Activated T-cell treated with anti-CD3 and anti-CD28 coated beads, Interleukin-2, amount 50 U/mL, for 72 hours (primary cell): ENCODE data around the gene MEX3A. TPM values are rescaled to one million over a fixed set of nuclear protein-coding genes. Genes with fewer than 3 reads are reported as not detected.

Source experiments
- ATAC-seq, 2 donors: fragments of 150-1000 bp; cut with Tn5 transposase; replicated peaks in 1 of 2; 2 replicates each; pipeline ENCODE4 v1.10.0; 2021; ENCODE audit warnings: moderate library complexity in 2 of 2, mild to moderate bottlenecking in 1 of 2
- DNase-seq, 2 donors: peaks; one replicate each; pipeline ENCODE4 v3.0.0; 2021 to 2022; ENCODE audit warnings: mixed read lengths in 1 of 2
- H3K27ac Mint-ChIP-seq: one replicate; pipeline ENCODE4 v1.8.0; 2022; ENCODE audit warnings: mild to moderate bottlenecking, moderate library complexity, mixed read lengths
- H3K27me3 Mint-ChIP-seq: one replicate; pipeline ENCODE4 v1.8.0; 2022; ENCODE audit warnings: low read depth, mixed read lengths
- H3K36me3 Mint-ChIP-seq, 2 donors: one replicate each; pipeline ENCODE4 v1.8.0; 2022; ENCODE audit warnings: mixed read lengths in 2 of 2, mild to moderate bottlenecking in 1 of 2; ENCODE audit not compliant: insufficient read depth in 2 of 2
- H3K4me1 Mint-ChIP-seq: one replicate; pipeline ENCODE4 v1.8.0; 2022; ENCODE audit warnings: low read depth, mixed read lengths
- H3K4me3 Mint-ChIP-seq, 2 donors: one replicate each; pipeline ENCODE4 v1.8.0; 2022; ENCODE audit warnings: mild to moderate bottlenecking in 2 of 2, mixed read lengths in 2 of 2, moderate library complexity in 2 of 2
- H3K9me3 Mint-ChIP-seq, 2 donors: one replicate each; pipeline ENCODE4 v1.8.0; 2022; ENCODE audit warnings: mixed read lengths in 2 of 2
- total RNA-seq, 2 donors: library from RNA; stranded (reverse); gene quantifications; one replicate each; pipeline ENCODE4 v1.2.3, GENCODE V29; 2022

Gene MEX3A
- total RNA-seq, 2 donors from 2014 or later: 0.31 to 0.97 TPM

DNA sequence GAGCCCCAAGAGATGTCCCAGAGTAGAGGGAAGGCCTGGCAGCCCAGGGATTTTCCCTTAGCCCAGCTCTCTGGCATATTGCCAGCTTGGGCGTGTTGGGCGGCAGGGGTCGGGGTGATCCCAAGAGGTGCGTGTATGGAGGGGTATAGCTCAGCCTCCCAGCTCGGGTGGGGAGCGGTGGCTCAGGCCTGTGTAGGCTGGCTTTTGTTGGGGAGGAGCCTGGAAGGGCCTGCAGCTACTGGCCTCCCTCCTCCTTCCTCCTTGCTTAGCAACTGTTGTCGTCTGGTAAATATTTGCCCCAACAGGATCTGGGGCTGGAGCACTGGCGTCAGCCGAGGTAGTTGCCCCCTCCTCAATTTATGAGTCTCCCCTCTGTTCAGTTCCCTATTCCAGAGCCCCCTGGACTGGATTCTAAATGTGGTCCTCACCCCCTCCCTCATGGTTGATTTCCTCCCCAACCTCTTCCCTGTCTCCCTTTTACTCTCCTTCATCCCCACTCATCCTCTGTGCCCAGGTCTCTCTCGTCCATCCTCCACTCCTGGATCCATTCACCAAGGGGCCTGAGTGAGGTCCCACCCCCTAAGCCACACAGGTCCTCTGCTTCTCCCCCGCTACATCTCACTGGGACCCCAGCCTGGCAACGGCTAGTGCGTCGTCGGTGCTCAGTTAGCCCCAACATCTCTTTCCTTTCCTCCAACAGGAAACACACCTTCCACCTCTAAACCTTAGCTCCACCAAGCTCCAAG is 22.0 kb upstream of the MEX3A start:
- peaks cover 90% of the 10 kb centered on the region for H3K4me1 Mint-ChIP-seq
- no peaks in the 10 kb centered on the region for H3K36me3 Mint-ChIP-seq
- peak overlapping the region; percentile 19 to 69 for H3K4me3 Mint-ChIP-seq
- H3K27ac Mint-ChIP-seq: peak overlapping the region; percentile 57
- H3K27me3 Mint-ChIP-seq: no peaks in the 10 kb centered on the region
- DNase-seq: peak; percentile 51 to 64
- no peaks in the 10 kb centered on the region for H3K9me3 Mint-ChIP-seq
- ATAC-seq: peak; percentile 10 to 39

DNA sequence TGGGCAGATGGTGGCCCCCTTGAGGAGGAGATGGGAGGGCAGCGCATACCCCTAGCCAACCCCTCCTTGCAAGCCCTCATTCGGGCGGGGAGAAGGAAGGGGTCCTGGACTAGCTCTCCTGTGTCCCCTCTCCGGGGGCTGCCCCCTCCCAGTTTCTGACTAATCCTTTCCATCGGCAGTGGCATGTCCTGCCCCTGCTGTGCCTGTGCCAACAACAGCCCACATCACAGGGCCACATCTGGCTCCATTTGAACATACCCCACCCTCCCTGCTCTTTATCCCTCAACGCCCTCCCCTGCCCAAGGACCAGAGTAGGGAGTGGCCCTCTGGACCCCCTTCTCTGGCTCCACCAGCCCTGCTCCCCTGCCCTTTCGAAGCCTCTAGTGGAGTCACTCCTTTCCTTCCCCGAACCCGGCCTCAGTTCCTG is 21.3 kb upstream of the MEX3A start:
- no peaks in the 10 kb centered on the region for H3K27me3 Mint-ChIP-seq
- no peaks in the 10 kb centered on the region for H3K36me3 Mint-ChIP-seq
- H3K4me3 Mint-ChIP-seq: peak overlapping the region; percentile 19 to 69
- H3K4me1 Mint-ChIP-seq: peaks cover 89% of the 10 kb centered on the region
- no peaks in the 10 kb centered on the region for H3K9me3 Mint-ChIP-seq
- H3K27ac Mint-ChIP-seq: peak overlapping the region; percentile 57
- peak; percentile 51 to 58 for DNase-seq
- peak in 1 of 2 donors; percentile 7 for ATAC-seq

DNA sequence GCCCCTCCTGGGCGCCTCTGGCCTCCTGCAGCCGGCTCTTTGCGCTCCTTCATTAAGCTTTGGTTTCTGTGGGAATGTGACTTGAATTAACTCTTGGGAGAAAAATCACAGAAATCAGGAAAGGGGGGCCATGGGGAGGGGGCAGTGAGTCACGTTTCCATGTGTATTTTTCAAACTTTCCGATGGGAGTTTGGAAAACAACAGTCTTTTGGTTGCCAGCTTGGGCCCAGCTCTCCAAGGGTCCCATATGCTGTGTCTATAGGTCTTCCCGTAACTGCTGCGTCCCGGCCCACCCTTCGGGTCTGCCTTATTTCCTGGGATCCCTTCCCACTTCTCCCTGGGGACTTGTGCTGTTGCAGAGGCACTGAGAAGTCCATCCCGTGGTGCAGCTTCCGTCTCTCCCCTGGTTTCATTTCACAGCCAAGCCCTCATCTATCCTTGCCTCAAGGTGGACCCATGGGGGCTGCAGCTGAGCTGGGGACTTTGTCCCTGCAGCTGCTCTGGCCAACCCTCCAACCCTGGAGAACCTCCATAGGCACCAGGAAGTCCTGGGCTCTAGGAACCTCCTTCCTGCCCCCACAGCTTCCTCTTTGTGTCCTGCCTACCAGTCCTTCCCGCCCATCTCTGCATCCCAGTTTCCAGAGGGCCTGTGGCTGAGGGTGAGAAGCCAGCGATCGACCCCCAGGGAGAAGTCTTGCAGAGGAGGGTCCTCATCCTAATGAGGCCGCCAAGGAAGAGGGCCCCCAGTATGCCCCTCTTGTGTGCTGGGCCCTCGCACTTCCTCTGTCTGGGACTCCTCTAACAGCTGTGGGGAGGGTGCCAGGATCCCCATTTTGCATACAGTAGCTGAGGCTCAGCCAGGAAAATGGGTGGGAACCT is 20.6 kb upstream of the MEX3A start:
- DNase-seq (no peak), ATAC-seq (no peak)
- Mint-ChIP-seq H3K4me1 (peaks cover 89% of the 10 kb centered on the region), H3K27ac (no peak overlapping the region), H3K36me3 (peaks cover 0 to 3% of the 10 kb centered on the region in 2 donors), H3K27me3 (no peaks in the 10 kb centered on the region), H3K4me3 (no peak overlapping the region), H3K9me3 (no peaks in the 10 kb centered on the region)

GRCh38 chr1:156101880-156102279 is 19.6 kb upstream of the MEX3A start:
- Mint-ChIP-seq H3K27ac (peak overlapping the region; percentile 12), H3K9me3 (no peaks in the 10 kb centered on the region), H3K4me3 (no peak overlapping the region)

GRCh38 chr1:156100205-156100995 is 18.1 kb upstream of the MEX3A start:
- H3K4me1 Mint-ChIP-seq: peaks cover 90% of the 10 kb centered on the region
- ATAC-seq (no peak), DNase-seq (peak in 1 of 2 donors; percentile 18)
- H3K27ac Mint-ChIP-seq: no peak overlapping the region
- peak overlapping the region in 1 of 2 donors; percentile 10 for H3K4me3 Mint-ChIP-seq
- peaks cover 2 to 3% of the 10 kb centered on the region in 2 donors for H3K36me3 Mint-ChIP-seq
- peaks cover 8% of the 10 kb centered on the region for H3K27me3 Mint-ChIP-seq
- H3K9me3 Mint-ChIP-seq: no peaks in the 10 kb centered on the region

More at GRCh38 chr1:156101880-156102279, 19.6 kb upstream of the MEX3A start:
- peaks cover 1 to 3% of the 10 kb centered on the region in 2 donors for H3K36me3 Mint-ChIP-seq
- peaks cover 89% of the 10 kb centered on the region for H3K4me1 Mint-ChIP-seq
- H3K27me3 Mint-ChIP-seq: no peaks in the 10 kb centered on the region
- DNase-seq (no peak), ATAC-seq (no peak)

DNA sequence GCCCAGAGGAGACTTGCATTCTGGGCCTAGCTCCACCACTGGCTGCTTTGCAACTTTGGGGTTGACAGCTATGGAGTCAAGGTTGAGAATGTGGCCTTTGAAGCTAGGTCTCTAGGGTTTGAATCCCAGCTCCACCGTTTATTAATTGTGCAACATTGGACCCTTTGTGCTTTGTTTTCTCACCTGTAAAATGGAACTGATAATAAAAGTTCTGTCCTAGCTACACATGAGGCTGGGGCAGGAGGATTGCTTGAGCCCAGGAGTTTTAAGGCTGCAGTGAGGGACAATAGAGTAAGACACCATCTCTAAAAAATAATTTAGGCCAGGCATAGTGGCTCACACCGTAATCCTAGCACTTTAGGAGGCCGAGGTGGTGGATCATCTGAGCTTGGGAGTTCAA is 17.0 kb upstream of the MEX3A start:
- DNase-seq (no peak), ATAC-seq (no peak)
- peaks cover 83% of the 10 kb centered on the region for H3K4me1 Mint-ChIP-seq
- no peaks in the 10 kb centered on the region for H3K9me3 Mint-ChIP-seq
- H3K4me3 Mint-ChIP-seq: no peak overlapping the region
- peaks cover 2 to 3% of the 10 kb centered on the region in 2 donors for H3K36me3 Mint-ChIP-seq
- no peak overlapping the region for H3K27ac Mint-ChIP-seq
- H3K27me3 Mint-ChIP-seq: peaks cover 15% of the 10 kb centered on the region

- Mint-ChIP-seq H3K4me1 (peaks cover 78% of the 10 kb centered on the region), H3K36me3 (peaks cover 2 to 3% of the 10 kb centered on the region in 2 donors), H3K4me3 (peak overlapping the region; percentile 33 to 81), H3K9me3 (no peaks in the 10 kb centered on the region), H3K27me3 (peaks cover 20% of the 10 kb centered on the region), H3K27ac (no peak overlapping the region)
- ATAC-seq (no peak), DNase-seq (no peak)
These were observed 16.5 kb upstream of the MEX3A start for GRCh38 chr1:156098784-156099183.

DNA sequence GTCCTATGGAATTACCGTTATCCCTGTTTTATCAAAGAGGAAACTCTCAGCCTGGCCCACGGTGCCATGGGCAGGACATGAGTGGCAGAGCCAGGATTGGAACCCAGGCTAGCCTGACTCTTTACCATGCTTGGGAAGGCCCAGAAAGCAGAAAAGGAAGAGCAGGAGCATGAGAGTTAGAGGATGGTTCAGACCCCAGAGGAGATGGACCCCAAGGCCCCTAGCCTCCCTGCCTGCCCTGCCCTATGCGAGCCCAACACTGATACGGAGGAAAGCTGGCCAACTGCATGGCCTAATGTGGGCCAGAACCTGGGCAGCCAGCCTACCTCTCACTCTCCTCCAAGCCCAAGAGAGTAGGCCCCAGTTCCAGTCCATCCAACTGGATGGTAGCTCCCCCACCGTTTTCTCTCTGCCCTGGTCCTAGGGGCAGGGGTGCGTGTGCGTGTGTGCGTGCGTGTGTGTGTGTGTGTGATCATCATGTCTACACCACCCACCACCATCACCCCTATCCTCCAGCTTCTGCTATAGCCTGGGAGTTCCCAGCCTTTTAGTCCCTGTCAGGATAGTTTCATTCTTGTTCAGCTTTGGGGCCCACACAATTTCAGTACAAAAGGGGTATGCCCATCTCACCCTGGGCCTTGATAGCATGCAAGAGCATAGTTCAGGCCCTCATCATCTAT is 15.4 kb upstream of the MEX3A start:
- H3K27ac Mint-ChIP-seq: peak overlapping the region; percentile 61
- peaks cover 2 to 3% of the 10 kb centered on the region in 2 donors for H3K36me3 Mint-ChIP-seq
- ATAC-seq: peak; percentile 46 to 50
- peaks cover 26% of the 10 kb centered on the region for H3K27me3 Mint-ChIP-seq
- peak overlapping the region; percentile 33 to 81 for H3K4me3 Mint-ChIP-seq
- no peaks in the 10 kb centered on the region for H3K9me3 Mint-ChIP-seq
- peak; percentile 73 to 81 for DNase-seq
- H3K4me1 Mint-ChIP-seq: peaks cover 67% of the 10 kb centered on the region

DNA sequence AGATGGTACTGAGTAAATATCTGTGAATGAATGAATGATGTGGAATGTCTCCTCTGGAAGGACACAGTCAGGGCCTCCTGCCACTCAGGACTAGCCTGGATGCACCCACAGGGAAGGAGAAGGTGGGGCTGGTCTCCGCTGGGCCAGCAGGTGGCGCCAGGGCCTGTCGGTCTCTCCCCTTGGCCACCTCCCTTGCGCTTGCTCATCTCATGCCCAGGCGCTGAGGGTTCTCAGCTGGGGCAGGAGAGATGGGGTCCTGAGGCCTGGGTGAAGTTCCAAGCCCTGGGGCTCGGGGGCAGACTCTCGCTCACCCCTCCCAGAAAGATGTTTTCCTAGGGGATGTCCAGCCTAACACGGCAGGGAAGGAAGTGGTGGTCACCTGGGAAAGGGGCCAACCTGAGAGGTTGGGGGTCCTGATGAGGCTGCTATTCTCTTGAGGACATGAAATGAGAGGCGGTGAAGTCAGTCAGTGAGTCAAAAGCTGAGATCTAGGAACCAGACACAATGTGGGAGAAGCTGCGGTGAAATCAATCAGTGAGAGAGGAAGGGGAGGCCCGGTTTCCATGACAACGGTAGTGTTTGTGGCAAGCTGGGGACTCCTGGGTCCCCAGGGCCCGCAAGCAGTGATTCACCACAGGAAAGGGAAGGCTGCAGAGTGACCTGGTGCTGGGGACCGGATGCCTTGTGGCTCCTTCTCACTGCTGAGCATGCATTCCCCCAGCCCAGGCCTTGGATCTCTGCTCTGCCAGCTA is 14.6 kb upstream of the MEX3A start:
- peak; percentile 94 to 97 for DNase-seq
- Mint-ChIP-seq H3K4me3 (peak overlapping the region; percentile 33 to 81), H3K9me3 (no peaks in the 10 kb centered on the region), H3K27me3 (peaks cover 26% of the 10 kb centered on the region), H3K36me3 (peaks cover 2 to 3% of the 10 kb centered on the region in 2 donors), H3K27ac (peak overlapping the region; percentile 61), H3K4me1 (peaks cover 63% of the 10 kb centered on the region)
- peak; percentile 84 to 88 for ATAC-seq

DNA sequence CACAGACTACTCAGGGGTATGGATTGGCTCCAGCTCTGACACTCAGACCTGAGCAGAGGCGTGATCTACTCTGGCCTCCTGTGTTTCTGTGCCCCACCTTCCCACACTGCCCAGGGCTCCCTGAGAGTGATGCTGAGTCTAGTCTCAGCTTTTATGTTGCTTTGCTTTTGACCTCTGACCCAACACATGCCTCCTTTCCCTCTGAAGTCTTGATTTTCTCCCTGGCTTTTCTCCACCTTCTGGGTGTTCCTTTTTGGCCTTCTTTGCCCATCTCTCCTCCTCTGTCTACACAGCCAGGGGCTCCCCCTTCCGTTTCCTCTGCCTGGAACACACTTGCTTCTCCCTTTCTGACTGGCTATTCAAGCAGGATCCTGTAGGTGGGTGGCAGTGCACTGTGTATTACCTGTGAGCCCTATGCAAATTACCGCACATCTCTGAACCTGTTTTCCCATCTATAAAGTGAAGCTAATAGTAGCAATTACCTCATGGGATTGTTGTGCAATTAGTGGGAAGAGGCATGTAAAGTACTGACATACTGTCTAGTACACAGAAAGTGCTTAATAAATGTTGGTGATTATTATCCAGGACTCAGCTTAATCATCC is 13.7 kb upstream of the MEX3A start:
- ATAC-seq: no peak
- Mint-ChIP-seq H3K27ac (peak overlapping the region; percentile 61), H3K4me1 (peaks cover 54% of the 10 kb centered on the region), H3K36me3 (peaks cover 2 to 3% of the 10 kb centered on the region in 2 donors), H3K27me3 (peaks cover 26% of the 10 kb centered on the region), H3K4me3 (peak overlapping the region; percentile 33 to 81), H3K9me3 (no peaks in the 10 kb centered on the region)
- no peak for DNase-seq

GRCh38 chr1:156091610-156092009 is 9.3 kb upstream of the MEX3A start:
- Mint-ChIP-seq H3K27ac (no peak overlapping the region), H3K27me3 (peaks cover 42% of the 10 kb centered on the region)

More at GRCh38 chr1:156091610-156092009, 9.3 kb upstream of the MEX3A start:
- Mint-ChIP-seq H3K36me3 (no peaks in the 10 kb centered on the region), H3K9me3 (no peaks in the 10 kb centered on the region), H3K4me1 (peaks cover 16% of the 10 kb centered on the region), H3K4me3 (no peak overlapping the region)
- ATAC-seq (no peak), DNase-seq (no peak)
